Hindlimb muscle (tissue), 1 donor: ENCODE data around the gene ZNF791. TPM values are rescaled to one million over a fixed set of nuclear protein-coding genes. Genes with fewer than 3 reads are reported as not detected.
"Not testable (repeated sequence)": the region's sequence is repeated elsewhere in the genome, so short reads cannot be mapped to it uniquely, and the experiment has no call there.

ENCODE experiments used
- DNase-seq: peaks from one replicate; pipeline ENCODE4 v3.0.0-alpha.2; 2013
- polyA plus RNA-seq: library from polyadenylated mRNA; unstranded; fragments of 120-200 nt; gene quantifications from one replicate; pipeline ENCODE4 v1.2.1, GENCODE V29; 2013; ENCODE audit not compliant: insufficient read length

The ZNF791 gene
- polyA plus RNA-seq, 1 donor, result 13.3 TPM

GRCh38 chr19:12668346-12668745 is 57.6 kb downstream of the ZNF791 start:
- DNase-seq, result no peak

- peak; percentile 63 for DNase-seq
Measured at GRCh38 chr19:12668932-12669269, 58.2 kb downstream of the ZNF791 start.

DNA sequence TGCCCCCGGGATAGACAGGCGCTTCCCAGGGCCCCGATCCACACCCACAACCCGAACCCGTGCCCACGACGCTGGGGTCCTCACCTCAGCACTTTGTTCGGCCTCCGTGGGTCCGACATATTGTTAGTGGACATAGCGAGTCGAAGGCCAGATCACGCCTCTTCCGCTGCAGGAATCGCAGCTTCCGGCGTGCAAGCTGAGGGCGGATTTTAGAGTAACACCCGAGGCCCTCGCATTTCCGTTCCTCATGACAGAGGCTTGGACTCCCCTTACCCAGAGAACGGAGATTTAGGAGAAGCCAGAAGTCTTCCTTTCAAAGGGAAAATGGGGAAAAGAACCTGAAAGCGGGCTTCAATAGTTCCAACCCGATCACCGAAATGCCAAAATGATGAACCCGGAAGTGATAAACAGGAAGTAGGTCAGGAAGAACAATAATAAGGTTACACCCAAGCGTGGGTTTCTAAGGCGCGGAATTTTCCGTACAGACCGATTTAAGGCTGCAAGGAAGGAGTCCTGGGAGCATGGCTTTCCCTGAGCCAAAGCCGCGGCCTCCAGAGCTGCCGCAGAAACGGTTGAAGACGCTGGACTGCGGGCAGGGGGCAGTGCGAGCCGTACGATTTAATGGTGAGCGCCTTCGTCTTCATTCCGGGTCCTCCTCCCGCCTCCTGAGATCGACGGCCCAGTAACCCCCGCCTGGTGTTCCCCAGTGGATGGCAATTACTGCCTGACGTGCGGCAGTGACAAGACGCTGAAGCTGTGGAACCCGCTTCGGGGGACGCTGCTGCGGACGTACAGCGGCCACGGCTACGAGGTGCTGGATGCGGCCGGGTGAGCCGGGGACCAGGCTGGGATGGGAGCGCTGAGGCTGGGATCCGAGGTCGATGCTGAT is 58.8 kb downstream of the ZNF791 start:
- peak; percentile 89 for DNase-seq

- no peak for DNase-seq
Measured at GRCh38 chr19:12670159-12670928, 59.6 kb downstream of the ZNF791 start.

- DNase-seq, result no peak
Measured at GRCh38 chr19:12672744-12673143, 62.0 kb downstream of the ZNF791 start.

GRCh38 chr19:12675399-12675798 is 64.7 kb downstream of the ZNF791 start:
- DNase-seq, result no peak

- DNase-seq, result no peak
Measured at GRCh38 chr19:12675940-12676339, 65.2 kb downstream of the ZNF791 start.

DNA sequence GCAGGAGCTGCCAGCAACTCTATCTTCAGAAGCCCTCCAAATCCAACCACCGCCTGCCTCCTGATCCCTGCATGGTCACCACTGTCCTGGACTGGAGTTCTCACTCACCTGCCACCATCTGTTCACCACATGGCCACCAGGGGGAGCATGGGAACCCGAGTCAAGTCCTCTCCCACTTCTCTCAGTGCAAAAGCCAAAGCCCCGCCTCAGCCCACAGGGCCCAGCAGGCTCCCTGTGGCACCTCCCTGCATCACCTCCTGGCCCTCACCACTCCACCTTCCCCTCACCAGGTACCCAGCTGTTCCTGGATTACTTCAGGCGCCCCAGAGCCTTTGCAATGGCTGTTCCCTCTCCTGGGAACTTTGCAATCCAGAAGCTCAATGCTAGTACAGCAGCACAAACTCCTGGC is 65.7 kb downstream of the ZNF791 start:
- peak; percentile 71 for DNase-seq

DNA sequence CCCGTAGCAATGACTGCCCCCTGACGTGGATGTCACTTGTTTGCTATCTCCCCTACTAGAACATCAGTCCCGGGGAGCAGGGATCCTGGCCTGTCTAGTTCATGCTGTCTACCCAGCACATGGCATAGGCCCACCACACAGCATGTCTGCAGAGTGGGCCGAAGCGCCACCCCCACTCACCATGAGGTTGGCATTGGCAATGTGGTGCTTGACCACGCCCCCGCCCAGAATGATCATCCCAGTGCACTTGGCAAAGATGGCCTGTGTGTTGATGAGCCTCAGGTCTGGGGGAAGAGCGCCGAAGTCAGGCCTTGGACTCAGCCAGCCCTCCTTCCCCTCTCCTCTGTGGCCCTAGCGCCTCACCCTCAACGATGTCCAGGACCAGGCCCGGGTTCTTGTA is 66.2 kb downstream of the ZNF791 start:
- no peak for DNase-seq

DNA sequence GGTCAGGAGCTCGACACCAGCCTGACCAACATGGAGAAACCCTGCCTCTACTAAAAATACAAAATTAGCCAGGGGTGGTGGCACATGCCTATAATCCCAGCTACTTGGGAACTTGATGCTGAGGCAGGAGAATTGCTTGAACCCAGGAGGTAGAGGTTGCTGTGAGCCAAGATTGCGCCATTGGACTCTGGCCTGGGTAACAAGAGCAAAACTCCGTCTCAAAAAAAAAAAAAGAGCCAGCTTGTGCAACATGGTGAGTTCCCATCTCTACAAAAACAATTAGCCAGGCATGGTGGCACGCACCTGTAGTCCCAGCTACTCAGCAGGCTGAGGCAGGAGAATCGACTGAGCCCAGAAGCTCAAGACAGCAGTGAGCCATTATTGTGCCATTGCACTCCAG is 67.3 kb downstream of the ZNF791 start:
- not testable (repeated sequence) for DNase-seq

- DNase-seq, result no peak
Measured at GRCh38 chr19:12680034-12680433, 69.3 kb downstream of the ZNF791 start.

DNA sequence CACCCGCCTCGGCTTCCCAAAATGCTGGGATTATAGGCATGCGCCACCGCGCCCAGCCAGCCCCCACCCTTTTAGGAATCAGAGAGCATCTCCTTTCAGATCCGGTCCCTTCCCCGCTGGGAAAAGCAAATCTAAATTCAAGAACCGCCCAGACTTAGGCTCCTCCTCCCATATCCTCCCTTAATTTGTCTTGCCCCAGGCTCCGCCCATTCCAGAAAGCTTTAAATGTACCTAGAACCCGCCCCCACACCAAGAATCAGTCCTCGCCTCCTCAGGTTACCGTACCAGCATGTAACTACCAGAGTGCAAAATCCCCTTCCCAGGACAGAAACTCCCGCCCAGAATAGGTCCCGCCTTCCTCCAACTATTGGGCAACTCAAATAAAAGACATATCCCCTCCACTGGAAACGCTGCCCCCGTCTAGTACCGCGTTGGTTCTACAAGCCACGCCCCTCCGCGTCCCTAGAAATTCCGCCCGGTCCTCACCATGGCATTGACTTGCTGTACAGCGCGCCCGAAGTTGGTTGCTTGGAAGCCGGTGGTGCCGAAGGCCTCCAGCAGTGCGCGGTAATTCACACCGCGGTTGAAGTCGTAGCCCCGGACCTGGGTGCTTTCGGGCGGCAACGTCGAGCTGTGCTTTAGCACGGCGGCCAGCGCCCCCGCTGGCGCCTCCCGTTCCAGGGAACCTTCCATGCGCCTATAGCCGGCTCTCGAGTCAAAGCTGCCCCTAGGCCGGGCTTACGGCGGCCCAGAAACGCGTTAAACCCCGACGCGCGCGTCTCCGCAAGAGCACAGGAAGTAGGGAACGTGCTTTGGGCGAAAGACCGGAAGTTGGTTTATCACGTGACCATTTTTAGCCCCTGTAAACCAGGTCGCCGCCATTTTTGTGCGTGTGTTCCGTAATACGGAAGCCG is 70.6 kb downstream of the ZNF791 start, which contains the start of gene DHPS:
Gene DHPS (minus strand): TSS at position 807 of the 914 bp plus-strand sequence. CDS start 114 bp downstream, at position 693.
- DNase-seq, result peak; percentile 96

Other genes starting within 250 kb of the ZNF791 start
- 1.9 TPM for gene ZNF442, start 245.2 kb upstream of the ZNF791 start, polyA plus RNA-seq
- 4.1 TPM for gene ZNF799, start 209.6 kb upstream of the ZNF791 start, polyA plus RNA-seq
- gene ZNF443, start 169.9 kb upstream of the ZNF791 start, polyA plus RNA-seq, result 2.7 TPM
- 3.5 TPM for gene ZNF709, start 126.1 kb upstream of the ZNF791 start, polyA plus RNA-seq
- gene ZNF564, start 59.4 kb upstream of the ZNF791 start, polyA plus RNA-seq, result 4.5 TPM
- gene ZNF490, start 107 bp upstream of the ZNF791 start, polyA plus RNA-seq, result 3.8 TPM
- gene MAN2B1, start 55.8 kb downstream of the ZNF791 start, polyA plus RNA-seq, result 35.6 TPM
- 12.3 TPM for gene WDR83, start 55.9 kb downstream of the ZNF791 start, polyA plus RNA-seq
- gene DHPS, start 71.0 kb downstream of the ZNF791 start, polyA plus RNA-seq, result 73.4 TPM
- 0.65 TPM for gene GNG14, start 77.1 kb downstream of the ZNF791 start, polyA plus RNA-seq
- 5.2 TPM for gene FBXW9, start 85.7 kb downstream of the ZNF791 start, polyA plus RNA-seq
- gene TNPO2, start 113.0 kb downstream of the ZNF791 start, polyA plus RNA-seq, result 60.9 TPM
- 191 TPM for gene TRIR, start 123.8 kb downstream of the ZNF791 start, polyA plus RNA-seq
- gene GET3, start 126.6 kb downstream of the ZNF791 start, polyA plus RNA-seq, result 41.1 TPM
- 0.09 TPM for gene BEST2, start 140.9 kb downstream of the ZNF791 start, polyA plus RNA-seq
- gene HOOK2, start 164.6 kb downstream of the ZNF791 start, polyA plus RNA-seq, result 30.2 TPM
- 36.5 TPM for gene JUNB, start 180.6 kb downstream of the ZNF791 start, polyA plus RNA-seq
- gene PRDX2, start 190.9 kb downstream of the ZNF791 start, polyA plus RNA-seq, result 169 TPM
- gene THSD8, start 191.1 kb downstream of the ZNF791 start, polyA plus RNA-seq, result 2.2 TPM
- 21.9 TPM for gene RNASEH2A, start 195.7 kb downstream of the ZNF791 start, polyA plus RNA-seq
- not detected for gene RTBDN, start 223.7 kb downstream of the ZNF791 start, polyA plus RNA-seq
- 0.27 TPM for gene MAST1, start 227.6 kb downstream of the ZNF791 start, polyA plus RNA-seq